ENCODE data around the gene HABP2.

GRCh38 chr10:113557903-113558321, 5.1 kb downstream of the HABP2 start:
- TF ChIP-seq NFRKB (IDR thresholded peaks at IDR 0.05) = no peak
- no peak for TF ChIP-seq FOXM1 (IDR thresholded peaks at IDR 0.05; ENCODE audit: borderline replicate concordance)
- TF ChIP-seq FOXA1 (IDR thresholded peaks at IDR 0.05) = no peak
- TF ChIP-seq SP1 (IDR thresholded peaks at IDR 0.05) = no peak
